PC-9 (cell line): ENCODE data around the gene LRP2. TPM values are rescaled to one million over a fixed set of nuclear protein-coding genes. Genes with fewer than 3 reads are reported as not detected.

Experiments
- BruUV-seq: library from RNA; stranded (reverse); fragments of 400-500 nt; replicated peaks from 2 replicates; lab custom pipeline; 2021; lab: Mats Ljungman, UMichigan
- CTCF ChIA-PET: fragments of 300-600 bp; sonication (Branson Sonifier 250); formaldehyde crosslinking; loops from one replicate; lab custom pipeline; 2022; ENCODE audit warnings: antibody characterized with exemption; lab: Charles Lee
- POLR2A ChIA-PET: fragments of 300-600 bp; sonication (Branson Sonifier 250); formaldehyde crosslinking; loops from one replicate; lab custom pipeline; 2022; ENCODE audit warnings: antibody characterized with exemption; ENCODE audit not compliant: unreplicated experiment; lab: Charles Lee
- DNase-seq, 2 experiments: peaks; one replicate each; pipeline versions ENCODE4 v3.0.0 to v3.0.0-alpha.2; 2015 to 2022; ENCODE audit warnings: mixed read lengths in 1 of 2
- H2AFZ ChIP-seq: fragments of 200-600 bp; sonication (generic); 2 replicates; pipeline ENCODE4 v1.8.1; 2017; ENCODE audit warnings: antibody characterized with exemption
- H3F3A ChIP-seq: fragments of 200-600 bp; sonication (generic); 2 replicates; pipeline ENCODE4 v1.8.1; 2017; ENCODE audit warnings: antibody characterized with exemption, mild to moderate bottlenecking, low read depth; ENCODE audit not compliant: insufficient read depth
- H3K27ac ChIP-seq: fragments of 200-600 bp; sonication (generic); 2 replicates; pipeline ENCODE4 v1.6.1; 2016; ENCODE audit warnings: mixed run types
- H3K27me3 ChIP-seq: fragments of 200-600 bp; sonication (generic); 2 replicates; pipeline ENCODE4 v1.6.1; 2016; ENCODE audit warnings: low read depth, mixed run types; ENCODE audit not compliant: insufficient read depth
- H3K36me3 ChIP-seq: fragments of 200-600 bp; sonication (generic); 2 replicates; pipeline ENCODE4 v1.6.1; 2016; ENCODE audit warnings: low read depth, mixed run types
- H3K4me1 ChIP-seq: fragments of 200-600 bp; sonication (generic); replicated peaks from 2 replicates; pipeline ENCODE4 v1.6.1; 2016; ENCODE audit warnings: mixed run types; ENCODE audit not compliant: insufficient read depth
- H3K4me2 ChIP-seq: fragments of 200-600 bp; sonication (generic); 2 replicates; pipeline ENCODE4 v1.6.1; 2017; ENCODE audit warnings: mixed run types
- H3K4me3 ChIP-seq: fragments of 200-600 bp; sonication (generic); 2 replicates; pipeline ENCODE4 v1.6.1; 2016; ENCODE audit warnings: mixed run types
- H3K79me2 ChIP-seq: fragments of 200-600 bp; sonication (generic); 2 replicates; pipeline ENCODE4 v1.6.1; 2017; ENCODE audit warnings: low read depth, mixed run types
- H3K9me2 ChIP-seq: fragments of 200-600 bp; sonication (generic); 2 replicates; pipeline ENCODE4 v1.8.1; 2017; ENCODE audit warnings: mild to moderate bottlenecking; ENCODE audit not compliant: insufficient read depth
- H3K9me3 ChIP-seq: fragments of 200-600 bp; sonication (generic); 2 replicates; pipeline ENCODE4 v1.8.1; 2016; ENCODE audit warnings: low read depth; ENCODE audit not compliant: insufficient read depth
- H4K20me1 ChIP-seq: fragments of 200-600 bp; sonication (generic); 2 replicates; pipeline ENCODE4 v1.8.1; 2017; ENCODE audit not compliant: insufficient read depth
- EZH2 ChIP-seq: fragments of 200-600 bp; sonication (generic); IDR thresholded peaks from 2 replicates; pipeline ENCODE4 v1.8.0; 2017; ENCODE audit warnings: antibody characterized with exemption, low read depth
- intact Hi-C: fragments of 100-400 bp; cut with micrococcal nuclease; formaldehyde crosslinking; loops from one replicate; pipeline ENCODE4 v1.10.0; 2022; ENCODE audit not compliant: unreplicated experiment
- total RNA-seq: library from RNA; stranded (reverse); gene quantifications from 2 replicates; pipeline ENCODE4 v1.2.3, GENCODE V29; 2021
- TF ChIP-seq, protein P1 (sequence below): fragments of 200-600 bp; sonication (generic); conservative IDR thresholded peaks from 2 replicates; pipeline ENCODE4 v1.6.1; 2017; ENCODE audit warnings: mixed run types, antibody characterized with exemption, mild to moderate bottlenecking, moderate library complexity

LRP2 gene
- total RNA-seq, 1 experiment from 2014 or later, result not detected

DNA sequence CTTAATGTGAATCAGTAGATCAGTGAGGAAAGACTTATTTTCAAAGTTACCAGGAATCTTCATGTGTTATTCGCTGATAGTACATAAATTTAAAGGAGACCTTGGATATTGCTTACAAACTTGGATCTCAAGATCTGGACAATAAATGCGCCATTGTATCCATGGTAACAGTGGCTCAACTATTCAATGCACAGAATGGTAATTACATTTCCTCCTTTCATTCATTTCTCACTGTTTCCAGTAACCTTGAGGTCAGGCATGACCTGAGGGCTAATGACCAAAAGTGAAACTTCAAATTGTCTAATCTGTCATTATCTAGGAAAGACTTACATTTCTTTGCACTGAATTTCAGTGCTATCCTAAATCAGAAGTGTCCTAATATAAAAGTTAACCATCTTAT is 8.1 kb downstream of the LRP2 start:
- intact Hi-C loops, result no loop called here
- DNase-seq, result no peak
- no peaks in the 10 kb centered on the region for H3K79me2 ChIP-seq
- ChIA-PET POLR2A (no interaction called here), CTCF (no interaction called here)
- H3K36me3 ChIP-seq, result no peaks in the 10 kb centered on the region
- no TSS peak for BruUV-seq
- H3K9me2 ChIP-seq, result no peaks in the 10 kb centered on the region
- no peaks in the 10 kb centered on the region for H3K9me3 ChIP-seq
- no peak overlapping the region for H3K4me2 ChIP-seq
- no peak overlapping the region for H3K4me3 ChIP-seq
- H3K27me3 ChIP-seq, result no peaks in the 10 kb centered on the region
- H3K4me1 ChIP-seq, result no peaks in the 10 kb centered on the region
- no peak overlapping the region for H3K27ac ChIP-seq
- H3F3A ChIP-seq, result no peaks in the 10 kb centered on the region
- TF ChIP-seq, protein P1, sequence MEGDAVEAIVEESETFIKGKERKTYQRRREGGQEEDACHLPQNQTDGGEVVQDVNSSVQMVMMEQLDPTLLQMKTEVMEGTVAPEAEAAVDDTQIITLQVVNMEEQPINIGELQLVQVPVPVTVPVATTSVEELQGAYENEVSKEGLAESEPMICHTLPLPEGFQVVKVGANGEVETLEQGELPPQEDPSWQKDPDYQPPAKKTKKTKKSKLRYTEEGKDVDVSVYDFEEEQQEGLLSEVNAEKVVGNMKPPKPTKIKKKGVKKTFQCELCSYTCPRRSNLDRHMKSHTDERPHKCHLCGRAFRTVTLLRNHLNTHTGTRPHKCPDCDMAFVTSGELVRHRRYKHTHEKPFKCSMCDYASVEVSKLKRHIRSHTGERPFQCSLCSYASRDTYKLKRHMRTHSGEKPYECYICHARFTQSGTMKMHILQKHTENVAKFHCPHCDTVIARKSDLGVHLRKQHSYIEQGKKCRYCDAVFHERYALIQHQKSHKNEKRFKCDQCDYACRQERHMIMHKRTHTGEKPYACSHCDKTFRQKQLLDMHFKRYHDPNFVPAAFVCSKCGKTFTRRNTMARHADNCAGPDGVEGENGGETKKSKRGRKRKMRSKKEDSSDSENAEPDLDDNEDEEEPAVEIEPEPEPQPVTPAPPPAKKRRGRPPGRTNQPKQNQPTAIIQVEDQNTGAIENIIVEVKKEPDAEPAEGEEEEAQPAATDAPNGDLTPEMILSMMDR, result no peak
- TF ChIP-seq EZH2, result no peak
- no peak overlapping the region for H2AFZ ChIP-seq
- no peaks in the 10 kb centered on the region for H4K20me1 ChIP-seq

- Histone ChIP-seq H3K9me3 (no peaks in the 10 kb centered on the region), H3K4me2 (no peak overlapping the region), H4K20me1 (no peaks in the 10 kb centered on the region), H3K9me2 (no peaks in the 10 kb centered on the region), H3K27ac (no peak overlapping the region), H3K36me3 (no peaks in the 10 kb centered on the region), H3K27me3 (no peaks in the 10 kb centered on the region), H3K4me3 (no peak overlapping the region), H3K4me1 (no peaks in the 10 kb centered on the region), H3K79me2 (no peaks in the 10 kb centered on the region), H3F3A (no peaks in the 10 kb centered on the region), H2AFZ (no peak overlapping the region)
- POLR2A ChIA-PET, result no interaction called here
- CTCF ChIA-PET, result no interaction called here
- intact Hi-C loops, result no loop called here
- no TSS peak for BruUV-seq
- no peak for DNase-seq
- TF ChIP-seq, protein P1, result no peak
- TF ChIP-seq EZH2, result no peak
Measured at GRCh38 chr2:169351725-169352124, 10.6 kb downstream of the LRP2 start.

DNA sequence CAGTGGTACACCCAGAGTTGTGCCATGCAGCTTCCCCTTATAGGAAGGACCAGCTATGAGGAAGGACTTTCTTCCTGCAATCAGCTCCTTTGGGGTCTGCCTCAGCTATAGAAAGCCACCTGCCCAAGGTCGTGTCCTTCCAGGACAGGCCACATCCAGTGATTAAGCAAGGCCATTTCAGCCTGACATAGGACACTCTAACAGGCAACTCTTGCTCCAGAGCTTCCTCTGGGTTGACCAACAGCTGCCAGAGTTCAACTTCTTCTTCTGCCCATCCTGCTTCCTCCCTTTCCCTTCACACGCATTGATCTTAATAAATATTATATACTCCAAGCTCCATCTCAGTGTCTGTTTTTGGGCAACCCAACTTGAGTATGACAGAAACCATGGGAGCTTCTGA is 12.8 kb downstream of the LRP2 start:
- H3K4me2 ChIP-seq, result no peak overlapping the region
- no peaks in the 10 kb centered on the region for H3K79me2 ChIP-seq
- no peak for DNase-seq
- no peak overlapping the region for H3K27ac ChIP-seq
- no peaks in the 10 kb centered on the region for H3K27me3 ChIP-seq
- BruUV-seq, result no TSS peak
- no peaks in the 10 kb centered on the region for H3K9me2 ChIP-seq
- H3F3A ChIP-seq, result no peaks in the 10 kb centered on the region
- H3K9me3 ChIP-seq, result no peaks in the 10 kb centered on the region
- no peaks in the 10 kb centered on the region for H3K4me1 ChIP-seq
- H3K4me3 ChIP-seq, result no peak overlapping the region
- H2AFZ ChIP-seq, result no peak overlapping the region
- no peaks in the 10 kb centered on the region for H3K36me3 ChIP-seq
- no peak for TF ChIP-seq EZH2
- TF ChIP-seq, protein P1, result no peak
- H4K20me1 ChIP-seq, result no peaks in the 10 kb centered on the region
- ChIA-PET CTCF (no interaction called here), POLR2A (no interaction called here)
- intact Hi-C loops, result no loop called here
